ENCODE data around the gene NUP88. TPM values are rescaled to one million over a fixed set of nuclear protein-coding genes. Genes with fewer than 3 reads are reported as not detected.

NUP88 gene
- total and polyA plus RNA-seq, 2 experiments from 2014 or later = 50.8 to 65.2 TPM

DNA sequence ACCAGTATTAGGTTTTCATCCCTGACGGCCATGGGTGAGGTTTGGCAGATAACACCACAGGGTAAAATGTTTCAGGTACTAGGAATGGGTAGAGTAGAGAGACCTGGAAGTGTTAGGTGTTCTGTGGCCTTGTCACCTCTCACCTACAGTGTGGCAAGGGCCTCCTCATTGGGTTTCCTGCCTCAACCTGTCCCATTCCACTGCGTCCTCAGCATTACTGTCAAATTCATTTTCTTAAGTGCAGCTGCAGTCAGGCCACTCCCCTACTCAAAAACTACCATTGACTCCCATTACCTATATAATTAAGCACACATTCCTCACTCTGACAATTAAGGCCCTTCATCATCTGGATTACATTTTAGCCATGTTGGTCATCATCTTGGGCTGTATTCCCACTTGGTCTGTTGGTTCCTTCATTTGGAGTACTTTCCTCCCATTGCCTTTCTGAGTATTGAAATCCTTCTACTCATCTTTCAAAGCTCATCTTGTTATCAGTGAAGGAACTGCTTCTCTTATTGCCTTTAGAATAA is 64.5 kb downstream of the NUP88 start:
- no peaks in the 10 kb centered on the region for H3K27me3 ChIP-seq
- 87% methylated on average over 2 of the region's 2 CpGs for WGBS (ENCODE audit: low lambda C conversion rate, missing lambda C conversion rate)
- H3K27ac ChIP-seq = no peak overlapping the region
- TF ChIP-seq, protein P1, sequence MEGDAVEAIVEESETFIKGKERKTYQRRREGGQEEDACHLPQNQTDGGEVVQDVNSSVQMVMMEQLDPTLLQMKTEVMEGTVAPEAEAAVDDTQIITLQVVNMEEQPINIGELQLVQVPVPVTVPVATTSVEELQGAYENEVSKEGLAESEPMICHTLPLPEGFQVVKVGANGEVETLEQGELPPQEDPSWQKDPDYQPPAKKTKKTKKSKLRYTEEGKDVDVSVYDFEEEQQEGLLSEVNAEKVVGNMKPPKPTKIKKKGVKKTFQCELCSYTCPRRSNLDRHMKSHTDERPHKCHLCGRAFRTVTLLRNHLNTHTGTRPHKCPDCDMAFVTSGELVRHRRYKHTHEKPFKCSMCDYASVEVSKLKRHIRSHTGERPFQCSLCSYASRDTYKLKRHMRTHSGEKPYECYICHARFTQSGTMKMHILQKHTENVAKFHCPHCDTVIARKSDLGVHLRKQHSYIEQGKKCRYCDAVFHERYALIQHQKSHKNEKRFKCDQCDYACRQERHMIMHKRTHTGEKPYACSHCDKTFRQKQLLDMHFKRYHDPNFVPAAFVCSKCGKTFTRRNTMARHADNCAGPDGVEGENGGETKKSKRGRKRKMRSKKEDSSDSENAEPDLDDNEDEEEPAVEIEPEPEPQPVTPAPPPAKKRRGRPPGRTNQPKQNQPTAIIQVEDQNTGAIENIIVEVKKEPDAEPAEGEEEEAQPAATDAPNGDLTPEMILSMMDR (IDR thresholded peaks at IDR 0.05; ENCODE audit: poor library complexity) = no peak
- TF ChIP-seq EZH2phosphoT487 (IDR thresholded peaks at IDR 0.05; ENCODE audit: low read depth, severe bottlenecking, unreplicated experiment) (no peak), EZH2 (IDR thresholded peaks at IDR 0.05; ENCODE audit: borderline replicate concordance) (no peak)
- H3K36me3 ChIP-seq (replicated peaks; ENCODE audit: insufficient read depth, low read depth) = no peaks in the 10 kb centered on the region
- no peak overlapping the region for H3K4me3 ChIP-seq
- H3K9me3 ChIP-seq (ENCODE audit: low read depth) = no peaks in the 10 kb centered on the region
- no peaks in the 10 kb centered on the region for H3K79me2 ChIP-seq
- no peak overlapping the region for H2AFZ ChIP-seq
- H3K4me2 ChIP-seq = no peak overlapping the region
- H4K20me1 ChIP-seq (ENCODE audit: insufficient read depth, poor library complexity, severe bottlenecking) = no peaks in the 10 kb centered on the region
- H3K9me2 ChIP-seq (replicated peaks; ENCODE audit: insufficient read depth) = no peaks in the 10 kb centered on the region
- no peaks in the 10 kb centered on the region for H3K4me1 ChIP-seq (ENCODE audit: insufficient read depth)
- DNase-seq (ENCODE audit: low spot score) = no peak

DNA sequence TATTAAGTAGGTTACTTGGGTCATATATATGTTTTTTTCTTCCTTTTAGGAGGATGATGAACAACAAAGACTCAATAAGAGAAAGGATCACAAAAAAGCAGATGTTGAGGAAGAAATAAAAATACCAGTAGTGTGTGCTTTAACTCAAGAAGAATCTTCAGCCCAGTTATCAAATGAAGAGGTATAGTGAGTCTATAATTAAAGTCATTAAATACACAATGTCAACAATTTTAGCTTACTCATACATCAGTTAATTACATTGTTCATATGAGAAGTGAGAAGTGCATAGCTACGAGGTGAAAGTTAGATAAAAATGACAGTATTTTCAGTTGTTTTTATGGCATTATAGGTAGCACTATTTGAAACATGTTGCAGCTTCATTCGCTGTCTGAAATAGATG is 65.2 kb downstream of the NUP88 start:
- Histone ChIP-seq H3K9me3 (ENCODE audit: low read depth) (no peaks in the 10 kb centered on the region), H3K79me2 (no peaks in the 10 kb centered on the region), H3K36me3 (replicated peaks; ENCODE audit: insufficient read depth, low read depth) (no peaks in the 10 kb centered on the region), H4K20me1 (ENCODE audit: insufficient read depth, poor library complexity, severe bottlenecking) (no peaks in the 10 kb centered on the region), H3K4me3 (no peak overlapping the region), H2AFZ (no peak overlapping the region), H3K4me1 (ENCODE audit: insufficient read depth) (no peaks in the 10 kb centered on the region), H3K4me2 (no peak overlapping the region), H3K9me2 (replicated peaks; ENCODE audit: insufficient read depth) (no peaks in the 10 kb centered on the region), H3K27ac (no peak overlapping the region), H3K27me3 (no peaks in the 10 kb centered on the region)
- DNase-seq (ENCODE audit: low spot score) = no peak
- WGBS (ENCODE audit: low lambda C conversion rate, missing lambda C conversion rate) = 95% methylated on average over 2 of the region's 2 CpGs
- TF ChIP-seq EZH2phosphoT487 (IDR thresholded peaks at IDR 0.05; ENCODE audit: low read depth, severe bottlenecking, unreplicated experiment) (no peak), EZH2 (IDR thresholded peaks at IDR 0.05; ENCODE audit: borderline replicate concordance) (no peak)
- TF ChIP-seq, protein P1 (IDR thresholded peaks at IDR 0.05; ENCODE audit: poor library complexity) = no peak

DNA sequence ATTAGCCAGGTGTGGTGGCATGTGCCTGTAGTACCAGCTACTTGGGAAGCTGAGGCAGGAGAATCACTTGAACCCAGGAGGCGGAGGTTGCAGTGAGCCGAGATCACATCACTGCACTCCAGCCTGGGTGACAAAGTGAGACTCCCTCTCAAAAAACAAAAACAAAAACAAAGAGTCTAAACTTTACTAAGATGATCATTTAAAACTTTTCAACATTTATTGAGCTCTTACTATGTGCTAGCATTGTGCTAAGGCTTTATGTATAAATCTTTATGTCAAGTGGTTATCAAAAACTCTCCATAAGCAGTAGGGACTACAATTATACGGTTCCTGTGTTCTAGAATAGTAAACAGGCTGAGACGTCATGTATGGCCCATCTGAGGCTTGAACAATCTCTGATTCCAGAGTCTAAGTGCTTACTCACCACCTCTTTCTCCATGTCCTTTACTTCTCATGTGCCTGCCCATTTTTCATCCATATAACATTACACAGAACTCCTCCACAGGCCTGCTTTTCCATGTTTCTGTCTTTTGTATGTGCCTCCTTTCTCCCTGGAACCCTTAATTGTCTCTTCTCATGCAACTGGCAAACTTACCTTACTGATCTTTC is 66.7 kb downstream of the NUP88 start:
- H3K36me3 ChIP-seq (replicated peaks; ENCODE audit: insufficient read depth, low read depth) = no peaks in the 10 kb centered on the region
- no peaks in the 10 kb centered on the region for H3K4me1 ChIP-seq (ENCODE audit: insufficient read depth)
- no peak overlapping the region for H3K4me3 ChIP-seq
- no peak overlapping the region for H3K4me2 ChIP-seq
- H3K9me2 ChIP-seq (replicated peaks; ENCODE audit: insufficient read depth) = no peaks in the 10 kb centered on the region
- H3K27ac ChIP-seq = no peak overlapping the region
- 92% methylated on average over 4 of the region's 4 CpGs for WGBS (ENCODE audit: low lambda C conversion rate, missing lambda C conversion rate)
- H4K20me1 ChIP-seq (ENCODE audit: insufficient read depth, poor library complexity, severe bottlenecking) = no peaks in the 10 kb centered on the region
- no peaks in the 10 kb centered on the region for H3K27me3 ChIP-seq
- no peaks in the 10 kb centered on the region for H3K9me3 ChIP-seq (ENCODE audit: low read depth)
- no peak overlapping the region for H2AFZ ChIP-seq
- TF ChIP-seq, protein P1 (IDR thresholded peaks at IDR 0.05; ENCODE audit: poor library complexity) = no peak
- TF ChIP-seq EZH2phosphoT487 (IDR thresholded peaks at IDR 0.05; ENCODE audit: low read depth, severe bottlenecking, unreplicated experiment) (no peak), EZH2 (IDR thresholded peaks at IDR 0.05; ENCODE audit: borderline replicate concordance) (no peak)
- H3K79me2 ChIP-seq = no peaks in the 10 kb centered on the region
- DNase-seq (ENCODE audit: low spot score) = no peak

All from hepatocyte (in vitro differentiated cells).